ENCODE measurements around the gene ACVR1.

Gene ACVR1

GRCh38 chr2:157920736-157921135 lies 44.6 kb upstream of the ACVR1 start:
- Histone ChIP-seq H3K9me3 (ENCODE audit: severe bottlenecking) (no peaks in the 10 kb centered on the region), H3K36me3 (ENCODE audit: low read depth) (no peaks in the 10 kb centered on the region), H3K27ac (ENCODE audit: poor library complexity, severe bottlenecking) (no peak overlapping the region), H3K4me1 (ENCODE audit: insufficient read depth, poor library complexity, severe bottlenecking) (no peaks in the 10 kb centered on the region), H3K4me3 (ENCODE audit: severe bottlenecking) (no peak overlapping the region), H3K27me3 (ENCODE audit: insufficient read depth, poor library complexity, severe bottlenecking) (no peaks in the 10 kb centered on the region)
- no peak for TF ChIP-seq CTCF (IDR thresholded peaks at IDR 0.05; ENCODE audit: poor library complexity, severe bottlenecking)
- ATAC-seq (ENCODE audit: low read depth) (no peak), DNase-seq (ENCODE audit: low spot score) (no peak)

GRCh38 chr2:157919181-157919580 lies 43.1 kb upstream of the ACVR1 start:
- Histone ChIP-seq H3K27ac (ENCODE audit: poor library complexity, severe bottlenecking) (no peak overlapping the region), H3K4me3 (ENCODE audit: severe bottlenecking) (no peak overlapping the region), H3K9me3 (ENCODE audit: severe bottlenecking) (no peaks in the 10 kb centered on the region), H3K27me3 (ENCODE audit: insufficient read depth, poor library complexity, severe bottlenecking) (no peaks in the 10 kb centered on the region), H3K36me3 (ENCODE audit: low read depth) (no peaks in the 10 kb centered on the region), H3K4me1 (ENCODE audit: insufficient read depth, poor library complexity, severe bottlenecking) (no peaks in the 10 kb centered on the region)
- DNase-seq (ENCODE audit: low spot score) (no peak), ATAC-seq (ENCODE audit: low read depth) (no peak)
- TF ChIP-seq CTCF (IDR thresholded peaks at IDR 0.05; ENCODE audit: poor library complexity, severe bottlenecking): no peak

- no peak for TF ChIP-seq CTCF (IDR thresholded peaks at IDR 0.05; ENCODE audit: poor library complexity, severe bottlenecking)
- Histone ChIP-seq H3K36me3 (ENCODE audit: low read depth) (no peaks in the 10 kb centered on the region), H3K4me3 (ENCODE audit: severe bottlenecking) (no peak overlapping the region), H3K27ac (ENCODE audit: poor library complexity, severe bottlenecking) (no peak overlapping the region), H3K4me1 (ENCODE audit: insufficient read depth, poor library complexity, severe bottlenecking) (no peaks in the 10 kb centered on the region), H3K9me3 (ENCODE audit: severe bottlenecking) (no peaks in the 10 kb centered on the region), H3K27me3 (ENCODE audit: insufficient read depth, poor library complexity, severe bottlenecking) (no peaks in the 10 kb centered on the region)
- ATAC-seq (ENCODE audit: low read depth): no peak
- DNase-seq (ENCODE audit: low spot score): no peak
These were observed 42.2 kb upstream of the ACVR1 start for GRCh38 chr2:157918319-157918718.

- Histone ChIP-seq H3K27me3 (ENCODE audit: insufficient read depth, poor library complexity, severe bottlenecking) (no peaks in the 10 kb centered on the region), H3K4me1 (ENCODE audit: insufficient read depth, poor library complexity, severe bottlenecking) (no peaks in the 10 kb centered on the region), H3K36me3 (ENCODE audit: low read depth) (no peaks in the 10 kb centered on the region), H3K9me3 (ENCODE audit: severe bottlenecking) (no peaks in the 10 kb centered on the region), H3K27ac (ENCODE audit: poor library complexity, severe bottlenecking) (no peak overlapping the region), H3K4me3 (ENCODE audit: severe bottlenecking) (no peak overlapping the region)
- DNase-seq (ENCODE audit: low spot score): no peak
- ATAC-seq (ENCODE audit: low read depth): no peak
- no peak for TF ChIP-seq CTCF (IDR thresholded peaks at IDR 0.05; ENCODE audit: poor library complexity, severe bottlenecking)
These were observed 35.6 kb upstream of the ACVR1 start for GRCh38 chr2:157911750-157912149.

GRCh38 chr2:157911246-157911645 lies 35.1 kb upstream of the ACVR1 start:
- no peak for TF ChIP-seq CTCF (IDR thresholded peaks at IDR 0.05; ENCODE audit: poor library complexity, severe bottlenecking)
- no peaks in the 10 kb centered on the region for H3K9me3 ChIP-seq (ENCODE audit: severe bottlenecking)
- no peak overlapping the region for H3K4me3 ChIP-seq (ENCODE audit: severe bottlenecking)
- ATAC-seq (ENCODE audit: low read depth) (no peak), DNase-seq (ENCODE audit: low spot score) (no peak)
- no peaks in the 10 kb centered on the region for H3K27me3 ChIP-seq (ENCODE audit: insufficient read depth, poor library complexity, severe bottlenecking)
- no peak overlapping the region for H3K27ac ChIP-seq (ENCODE audit: poor library complexity, severe bottlenecking)
- no peaks in the 10 kb centered on the region for H3K4me1 ChIP-seq (ENCODE audit: insufficient read depth, poor library complexity, severe bottlenecking)
- no peaks in the 10 kb centered on the region for H3K36me3 ChIP-seq (ENCODE audit: low read depth)
